Suppressor macrophage treated with lipopolysaccharide for 4 hours (primary cell): ENCODE measurements around the gene MOG.

Source experiments
- DNase-seq: peaks from one replicate; pipeline ENCODE4 v3.0.0-alpha.2; 2020

Gene MOG

DNA sequence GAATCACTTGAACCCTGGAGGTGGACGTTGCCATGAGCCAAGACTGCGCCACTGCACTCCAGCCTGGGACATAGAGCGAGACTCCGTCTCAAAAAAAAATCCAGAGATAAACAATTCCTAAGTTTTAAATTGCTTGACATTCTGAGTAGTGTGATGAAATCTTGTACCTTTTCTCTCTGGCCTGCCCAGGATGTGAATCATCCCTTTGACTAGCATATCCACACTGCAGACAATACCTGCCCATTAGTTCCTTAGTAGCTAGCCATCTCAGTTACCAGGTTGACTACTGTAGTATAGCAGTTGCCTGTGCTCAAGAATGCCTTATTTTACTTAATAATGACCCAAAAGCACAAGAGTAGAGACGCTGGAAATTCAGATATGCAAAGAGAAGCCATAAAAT is 21.2 kb downstream of the MOG start:
- DNase-seq = no peak

- no peak for DNase-seq
These were observed 23.1 kb downstream of the MOG start for GRCh38 chr6:29679962-29680361.

DNA sequence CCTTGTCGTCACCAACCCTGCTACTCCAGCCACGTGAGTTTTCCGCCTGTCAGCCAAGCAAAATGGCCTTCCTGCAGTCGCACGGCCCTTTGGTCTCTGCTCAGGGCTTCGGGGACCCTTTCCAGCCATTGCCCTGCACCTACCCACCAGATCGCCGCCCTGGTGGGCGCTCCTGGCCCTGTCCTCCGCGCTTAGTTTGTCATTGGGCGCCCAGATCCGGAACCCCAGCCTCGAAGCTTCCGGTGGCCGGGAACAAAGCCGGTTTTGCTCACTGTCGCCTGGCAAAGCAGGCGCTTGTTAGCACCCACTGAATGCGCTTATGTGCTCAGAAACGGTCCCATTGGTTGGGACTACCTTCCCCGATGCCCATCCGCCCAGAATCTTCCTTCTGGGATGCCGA is 23.5 kb downstream of the MOG start:
- no peak for DNase-seq

- no peak for DNase-seq
These were observed 24.0 kb downstream of the MOG start, which contains the start of gene ZFP57 for GRCh38 chr6:29680904-29681303. Gene ZFP57 (minus strand): TSS chr6:29681152. CDS start chr6:29677003, 4,149 bp downstream.

GRCh38 chr6:29681811-29682210 is 24.9 kb downstream of the MOG start:
- no peak for DNase-seq

DNA sequence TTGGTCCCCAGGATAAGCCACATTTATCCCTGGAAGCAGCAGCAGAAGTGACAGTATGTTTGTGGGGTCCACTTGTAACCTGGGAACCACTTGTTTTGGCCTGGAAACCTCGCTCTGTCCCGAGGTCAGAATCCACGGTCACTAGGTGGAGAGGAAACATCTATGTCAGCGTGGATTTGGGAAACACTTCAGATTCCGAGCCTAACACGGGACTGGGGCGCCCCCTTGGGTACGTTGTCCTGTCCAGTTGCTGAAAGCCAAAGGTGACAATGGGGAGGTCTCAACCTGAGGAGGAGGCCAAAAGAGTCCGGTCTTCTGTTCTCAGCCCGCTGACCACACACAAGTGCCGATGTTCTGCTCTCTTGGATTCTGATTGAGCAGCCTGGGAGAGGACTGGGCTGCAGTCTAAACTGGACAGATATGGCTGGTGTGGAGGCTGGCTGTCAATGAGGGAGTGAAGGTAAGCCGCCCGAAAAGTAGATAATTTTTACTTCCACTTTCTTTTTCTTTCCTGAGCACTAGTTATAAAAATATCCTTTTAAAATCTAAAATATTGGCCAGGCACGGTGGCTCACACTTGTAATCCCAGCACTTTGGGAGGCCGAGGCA is 28.9 kb downstream of the MOG start:
- DNase-seq = no peak

GRCh38 chr6:29694637-29695036 is 37.7 kb downstream of the MOG start:
- no peak for DNase-seq

GRCh38 chr6:29696147-29697125 is 39.5 kb downstream of the MOG start:
- peak; percentile 52 for DNase-seq

DNA sequence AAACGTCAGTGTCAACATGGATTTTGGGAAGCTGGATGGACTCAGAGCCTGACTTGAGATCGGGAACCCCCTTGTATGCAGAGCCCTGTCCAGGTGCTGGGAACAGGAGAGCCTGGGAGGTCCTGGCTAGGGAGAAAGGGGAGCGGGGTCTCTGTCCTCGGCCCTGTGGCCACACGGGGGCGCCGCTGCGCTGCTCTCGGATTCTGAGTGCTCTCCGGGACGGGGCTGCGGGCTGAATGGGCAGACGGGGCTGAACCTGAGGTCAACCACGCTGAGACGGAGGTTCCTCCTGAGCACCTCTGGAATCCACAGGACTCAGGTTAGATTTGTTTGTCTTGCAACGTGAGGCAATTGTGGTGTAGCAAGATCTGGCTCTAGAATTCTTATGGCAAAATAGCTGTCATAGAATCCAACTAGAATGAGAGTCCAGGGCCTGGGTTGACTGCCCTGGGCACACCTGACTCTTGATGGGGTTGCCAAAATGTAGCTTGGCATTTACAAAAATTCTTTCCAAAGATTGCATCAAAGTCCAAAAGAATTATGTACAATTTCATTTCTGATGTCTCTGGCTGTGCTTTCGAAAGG is 45.7 kb downstream of the MOG start:
- peak; percentile 52 for DNase-seq

DNA sequence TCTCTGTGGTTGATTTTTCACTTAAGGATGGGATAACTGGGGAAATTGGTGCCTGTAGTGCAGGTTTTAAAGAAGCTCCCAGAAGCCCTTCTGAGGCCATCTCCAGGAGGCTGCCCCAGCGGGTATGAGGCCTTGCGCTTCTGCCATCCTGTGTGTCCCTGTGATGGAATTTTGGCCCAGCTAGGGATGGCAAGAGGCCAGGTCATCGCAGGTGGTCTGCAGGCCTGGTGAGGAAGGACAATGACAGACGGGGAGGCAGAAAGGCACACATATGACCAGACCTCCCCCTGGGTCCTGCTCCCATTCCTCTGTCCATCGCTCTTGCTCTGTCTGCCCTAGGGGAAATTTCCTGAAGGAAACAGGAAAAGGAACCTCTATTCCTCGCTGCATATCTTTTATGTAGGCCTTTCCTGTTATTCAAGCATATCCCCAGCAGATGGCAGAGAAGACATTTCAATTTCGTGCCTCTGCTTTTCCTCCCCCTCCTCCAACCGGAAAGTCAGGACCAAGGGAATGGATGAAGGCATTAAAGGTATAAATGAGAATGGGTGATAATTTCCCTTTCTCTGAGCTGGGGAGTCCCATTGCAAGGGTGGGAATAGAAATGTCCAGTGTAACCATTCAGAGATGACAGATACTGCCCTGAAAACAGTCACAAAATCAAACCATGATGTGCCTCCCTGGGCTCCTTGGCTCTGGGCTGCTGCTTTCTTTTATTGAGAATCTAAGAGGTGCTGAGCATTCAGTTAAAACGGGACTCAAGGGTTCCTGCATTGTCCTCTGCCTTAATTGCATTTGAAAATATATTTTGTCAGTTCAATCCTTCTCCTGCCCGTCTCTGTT is 48.7 kb downstream of the MOG start:
- DNase-seq = peak; percentile 58

DNA sequence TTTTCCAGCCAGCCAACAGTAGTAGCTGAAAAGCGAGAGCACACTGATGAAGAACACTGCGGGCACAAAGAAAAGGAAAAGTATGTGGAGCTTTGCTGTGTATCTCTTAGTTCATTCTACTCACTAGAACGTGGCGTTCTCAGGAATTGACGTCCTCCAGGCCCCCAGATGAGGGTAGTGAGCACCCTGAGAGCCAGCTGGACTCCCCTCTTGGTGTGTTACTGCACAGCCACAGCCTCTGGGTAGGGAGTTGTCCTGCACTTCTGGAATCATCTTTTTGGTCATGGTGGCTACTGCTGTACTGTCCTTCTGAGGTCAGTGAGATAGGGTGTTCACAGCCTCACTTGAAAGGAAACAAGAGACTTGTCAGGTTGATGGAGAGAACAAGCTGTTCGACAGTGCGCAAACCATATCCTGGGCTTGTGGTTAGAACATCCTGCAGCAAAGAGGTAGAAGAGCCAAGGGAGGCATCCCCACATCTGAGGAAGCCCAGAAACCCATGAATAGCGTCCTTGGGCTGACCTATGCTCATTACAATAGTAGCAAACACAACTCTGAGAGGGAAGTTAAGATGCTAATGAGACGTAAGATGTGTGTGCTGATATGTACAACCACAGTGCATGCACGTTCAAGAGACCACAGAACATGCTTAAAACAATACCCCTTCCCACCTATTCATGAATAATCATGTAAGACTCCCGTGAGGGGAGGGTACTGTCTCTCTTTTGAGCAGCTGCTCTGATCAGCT is 51.7 kb downstream of the MOG start:
- no peak for DNase-seq

DNA sequence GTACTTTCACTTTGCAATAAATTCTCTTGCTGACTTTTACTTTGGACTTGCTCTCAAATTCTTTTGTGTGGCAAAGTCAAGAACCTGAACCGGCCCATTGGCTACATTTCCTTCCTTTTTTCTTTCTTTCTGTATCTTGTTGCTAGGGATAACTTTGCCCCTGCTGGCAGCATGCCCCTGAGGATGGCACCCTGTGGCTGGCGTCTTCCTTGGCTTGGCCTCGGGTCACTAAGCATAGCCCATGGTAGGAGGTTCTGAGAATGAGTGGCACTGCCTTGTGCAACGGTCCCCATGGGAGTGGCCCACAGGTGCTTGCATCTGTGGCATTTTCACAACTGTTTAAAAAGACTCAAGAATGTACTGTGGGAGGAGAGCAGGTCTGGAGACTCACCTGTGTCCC is 52.3 kb downstream of the MOG start:
- no peak for DNase-seq

DNA sequence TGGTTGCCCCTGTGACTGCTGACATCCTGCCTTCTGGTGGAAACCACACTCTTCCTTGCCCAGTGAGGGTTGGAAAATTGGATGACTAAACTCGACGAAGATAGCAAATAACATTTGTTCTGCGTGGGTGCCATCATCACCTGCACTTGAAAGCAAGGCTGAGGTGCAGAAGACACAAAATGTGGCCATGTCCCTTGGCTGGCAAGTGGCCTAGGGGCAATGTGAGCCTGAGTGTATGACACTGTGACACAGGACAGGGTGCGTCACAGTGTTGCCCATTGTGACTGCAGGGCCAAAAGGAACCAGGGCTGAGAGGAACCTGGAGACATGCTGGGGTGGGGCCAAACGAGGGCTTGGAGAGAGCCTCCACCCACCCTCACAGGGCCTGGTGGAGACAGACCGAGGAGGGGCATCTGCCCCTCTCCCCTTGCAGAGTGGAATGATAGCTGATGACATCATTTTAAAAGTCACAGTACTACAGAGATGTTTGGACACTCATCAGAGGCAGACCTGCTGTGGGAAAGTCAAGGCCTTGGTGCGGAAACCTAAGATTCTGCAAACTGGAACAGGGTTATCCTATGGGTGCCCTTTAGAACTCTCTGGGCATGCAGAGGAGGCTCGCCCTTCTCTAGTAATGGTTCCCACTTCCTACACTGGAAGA is 53.5 kb downstream of the MOG start:
- no peak for DNase-seq

DNA sequence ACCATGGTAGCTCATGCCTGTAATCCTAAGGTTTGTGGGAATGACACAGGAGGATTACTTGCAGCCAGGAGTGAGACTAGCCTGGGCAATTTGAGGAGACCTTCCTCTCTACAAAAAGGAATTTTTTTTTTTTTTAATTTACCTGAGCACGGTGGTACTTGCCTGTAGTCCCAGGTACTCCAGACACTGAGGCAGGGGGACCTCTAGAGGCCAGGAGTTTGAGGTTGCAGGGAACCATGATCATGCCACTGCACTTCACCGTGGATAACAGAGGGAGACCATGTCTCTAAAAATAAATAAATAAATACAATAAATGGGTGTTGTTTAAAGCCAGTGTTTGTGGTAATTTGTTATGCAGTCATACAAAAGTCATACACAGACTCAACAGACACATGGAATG is 64.0 kb downstream of the MOG start:
- no peak for DNase-seq
